NCI-H510A treated with DMSO at 0.1 percent for 48 hours (cell line): ENCODE data around the gene IRS1.

Experiments
- DNase-seq: peaks from one replicate; lab custom pipeline; 2025; lab: John Stamatoyannopoulos, UW

Gene IRS1

DNA sequence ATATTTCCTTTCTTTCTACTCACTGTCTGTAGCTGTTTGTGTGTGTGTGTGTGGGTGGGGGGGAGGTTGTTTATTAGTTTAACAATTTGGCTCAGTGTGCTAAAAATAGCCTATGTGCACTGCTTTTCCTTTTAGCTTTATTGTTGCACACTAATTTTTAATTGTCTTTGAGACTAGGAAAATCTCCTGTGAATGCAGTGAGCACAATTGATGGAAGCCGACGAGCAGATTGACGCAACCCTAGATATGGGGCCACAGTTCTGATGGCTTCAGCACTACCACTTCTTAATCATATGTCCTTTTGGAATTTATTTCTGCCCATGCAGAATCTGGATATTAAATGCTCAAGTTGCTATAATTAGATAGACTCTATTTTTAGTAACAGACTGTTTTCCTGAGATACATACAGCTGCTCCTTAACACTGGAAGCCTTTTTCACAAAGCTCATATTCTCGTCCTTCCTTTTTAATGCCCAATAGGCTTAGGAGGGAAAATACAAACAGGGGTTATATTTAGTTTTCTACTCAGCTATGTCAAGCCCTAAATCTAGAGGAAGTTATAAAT lies 109.1 kb downstream of the IRS1 start:
- no peak for DNase-seq

DNA sequence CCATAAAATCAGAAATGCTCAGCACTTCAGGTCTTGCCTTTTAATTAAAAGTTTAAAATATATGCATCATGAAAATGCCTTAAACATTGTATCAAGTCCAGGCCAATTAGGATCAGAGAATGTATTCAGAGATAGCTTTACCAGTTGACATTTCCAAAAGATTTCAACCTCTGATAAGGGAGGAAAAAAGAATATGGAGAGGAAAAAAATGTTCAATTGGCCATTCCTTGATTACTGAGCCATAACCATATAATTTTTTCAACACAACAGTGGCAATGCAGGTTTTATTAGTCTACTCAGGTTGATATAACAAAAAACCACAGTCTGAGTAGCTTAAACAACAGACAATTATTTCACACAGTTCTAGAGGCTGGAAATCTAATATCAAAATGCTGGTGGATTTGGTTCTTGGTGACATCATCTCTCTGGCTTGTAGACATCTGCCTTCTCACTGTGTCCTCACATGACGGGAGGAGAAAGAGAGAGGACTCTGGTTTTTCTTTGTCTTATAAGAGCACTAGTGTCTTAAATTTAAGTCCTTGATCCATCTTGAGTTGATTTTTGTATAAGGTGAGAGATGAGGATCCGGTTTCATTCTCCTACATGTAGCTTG lies 111.9 kb downstream of the IRS1 start:
- DNase-seq: no peak

DNA sequence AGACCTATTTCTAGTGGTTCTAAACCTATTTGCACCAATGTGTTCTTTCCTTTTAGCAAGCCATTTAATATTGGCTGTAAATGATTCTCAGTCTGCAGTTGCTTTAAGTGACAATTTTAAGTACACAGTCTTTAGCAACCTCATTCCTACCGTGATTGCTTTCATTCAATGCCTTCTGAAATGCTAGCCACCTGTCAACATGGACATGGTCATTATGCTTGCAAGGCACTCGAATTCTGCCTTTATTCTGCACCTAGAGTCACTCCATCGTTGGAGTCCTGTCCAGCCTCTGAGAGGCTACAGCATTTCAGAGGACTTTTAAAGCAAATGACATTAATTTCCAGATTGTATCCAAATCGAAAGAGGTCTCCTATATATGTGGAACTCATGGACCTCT lies 115.1 kb downstream of the IRS1 start:
- DNase-seq: no peak

DNA sequence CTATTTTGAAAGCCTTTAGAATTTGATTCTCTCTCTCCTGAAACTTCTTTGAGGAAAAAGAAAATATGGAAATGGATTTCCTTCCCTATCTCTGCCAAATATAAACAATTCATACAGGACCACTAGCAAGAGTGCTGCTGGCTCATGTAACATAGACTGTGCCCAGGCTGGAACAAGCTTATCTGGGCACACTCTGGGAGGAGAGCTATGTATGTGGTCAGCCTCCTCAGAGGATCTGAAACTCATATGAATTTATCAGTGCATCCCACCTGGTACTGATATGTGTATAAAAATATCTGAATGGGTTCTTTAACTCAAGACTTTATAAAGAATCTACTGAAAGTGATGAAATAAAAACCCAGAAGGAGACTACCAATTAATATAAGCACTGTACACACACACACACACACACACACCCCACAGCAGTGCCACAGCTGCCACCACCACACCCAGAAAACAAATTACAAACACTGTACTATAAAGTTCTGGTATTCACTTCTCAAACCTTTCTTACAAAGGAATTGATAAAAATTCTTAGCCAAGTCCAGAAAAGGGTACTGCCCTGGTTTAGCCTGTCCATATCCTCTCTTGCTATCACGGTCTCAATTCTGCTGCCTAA lies 115.6 kb downstream of the IRS1 start:
- DNase-seq: no peak

DNA sequence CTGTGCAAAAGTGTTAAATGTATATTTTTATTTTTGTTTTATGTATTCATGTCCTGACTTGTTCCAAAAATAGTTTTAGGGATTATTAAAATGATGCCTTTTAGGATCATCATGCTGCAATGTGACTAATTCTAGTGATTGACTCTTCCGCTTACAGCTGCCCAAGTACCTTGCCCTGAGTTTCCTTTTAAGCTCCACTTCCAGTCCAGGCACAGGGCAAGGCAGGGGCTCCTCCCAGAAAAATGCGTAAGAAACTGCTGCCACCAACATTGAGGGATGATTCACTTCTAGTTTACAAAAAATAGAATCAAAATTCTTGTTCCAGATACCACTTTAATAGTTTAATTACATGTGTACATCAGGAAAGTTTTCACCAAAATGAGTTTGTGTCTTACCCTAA lies 116.4 kb downstream of the IRS1 start:
- DNase-seq: no peak
